ENCODE results near the gene EFHD2.

DNA sequence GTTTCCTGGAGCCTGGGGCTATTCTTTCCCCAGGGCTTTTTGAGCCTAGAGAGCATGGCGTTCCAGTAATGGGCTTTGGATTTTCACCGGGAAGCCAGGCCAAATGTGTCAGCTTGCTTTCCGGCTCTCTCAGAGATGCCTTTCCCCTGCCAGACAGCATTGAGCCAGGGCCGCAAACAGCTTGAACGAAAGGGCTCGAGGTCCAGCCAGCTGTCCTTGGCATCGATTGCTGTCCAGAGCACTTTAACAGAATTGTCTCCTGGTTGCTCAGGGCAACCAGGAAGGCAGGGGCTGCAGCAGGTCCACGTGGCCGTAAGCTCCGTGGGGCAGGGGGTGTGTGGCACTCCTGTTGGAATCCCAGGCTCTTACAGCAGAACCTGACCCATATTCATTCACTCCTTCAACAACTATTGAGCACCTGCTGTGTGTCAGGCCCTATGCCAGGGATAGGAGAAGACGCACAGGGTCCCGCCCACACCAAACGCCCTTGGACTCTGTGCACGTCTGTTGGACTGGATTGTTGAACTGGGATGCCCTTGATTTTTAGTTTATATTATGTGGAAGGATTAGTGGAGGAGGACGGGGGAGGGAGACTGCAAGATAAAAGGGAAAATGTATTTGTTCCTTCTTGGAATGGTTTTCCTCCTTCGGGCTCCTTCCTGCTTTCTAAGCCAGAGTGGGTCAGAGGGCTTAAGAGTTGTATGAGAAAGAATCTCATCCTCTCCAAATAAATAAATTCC, 38.7 kb upstream of the EFHD2 start:
- TF ChIP-seq, protein P1, sequence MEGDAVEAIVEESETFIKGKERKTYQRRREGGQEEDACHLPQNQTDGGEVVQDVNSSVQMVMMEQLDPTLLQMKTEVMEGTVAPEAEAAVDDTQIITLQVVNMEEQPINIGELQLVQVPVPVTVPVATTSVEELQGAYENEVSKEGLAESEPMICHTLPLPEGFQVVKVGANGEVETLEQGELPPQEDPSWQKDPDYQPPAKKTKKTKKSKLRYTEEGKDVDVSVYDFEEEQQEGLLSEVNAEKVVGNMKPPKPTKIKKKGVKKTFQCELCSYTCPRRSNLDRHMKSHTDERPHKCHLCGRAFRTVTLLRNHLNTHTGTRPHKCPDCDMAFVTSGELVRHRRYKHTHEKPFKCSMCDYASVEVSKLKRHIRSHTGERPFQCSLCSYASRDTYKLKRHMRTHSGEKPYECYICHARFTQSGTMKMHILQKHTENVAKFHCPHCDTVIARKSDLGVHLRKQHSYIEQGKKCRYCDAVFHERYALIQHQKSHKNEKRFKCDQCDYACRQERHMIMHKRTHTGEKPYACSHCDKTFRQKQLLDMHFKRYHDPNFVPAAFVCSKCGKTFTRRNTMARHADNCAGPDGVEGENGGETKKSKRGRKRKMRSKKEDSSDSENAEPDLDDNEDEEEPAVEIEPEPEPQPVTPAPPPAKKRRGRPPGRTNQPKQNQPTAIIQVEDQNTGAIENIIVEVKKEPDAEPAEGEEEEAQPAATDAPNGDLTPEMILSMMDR (IDR thresholded peaks at IDR 0.05), result no peak
- TF ChIP-seq POLR2A (IDR thresholded peaks at IDR 0.05; ENCODE audit: low read depth) (no peak), EP300 (IDR thresholded peaks at IDR 0.05) (peak; percentile 16), POLR2AphosphoS5 (IDR thresholded peaks at IDR 0.05) (peak; percentile 13 to 24)

Data from esophagus muscularis mucosa (tissue), 4 donors.